Femur (tissue), 1 donor: ENCODE data around the gene HBEGF.

Experiments
- DNase-seq: peaks from one replicate; pipeline ENCODE4 v3.0.0-alpha.2; 2017

The HBEGF gene

GRCh38 chr5:140331638-140332037, 14.8 kb downstream of the HBEGF start:
- no peak for DNase-seq

- no peak for DNase-seq
Observed at GRCh38 chr5:140329739-140330481, 16.5 kb downstream of the HBEGF start.

GRCh38 chr5:140328036-140328764, 18.2 kb downstream of the HBEGF start:
- no peak for DNase-seq

GRCh38 chr5:140327589-140327988, 18.8 kb downstream of the HBEGF start:
- no peak for DNase-seq

GRCh38 chr5:140325486-140325885, 20.9 kb downstream of the HBEGF start:
- DNase-seq: no peak

- DNase-seq: no peak
Observed at GRCh38 chr5:140324617-140325241, 21.7 kb downstream of the HBEGF start.

- DNase-seq: no peak
Observed at GRCh38 chr5:140324041-140324600, 22.3 kb downstream of the HBEGF start.

GRCh38 chr5:140322751-140323731, 23.4 kb downstream of the HBEGF start:
- DNase-seq: peak; percentile 69

GRCh38 chr5:140321796-140322195, 24.6 kb downstream of the HBEGF start:
- peak; percentile 44 for DNase-seq

GRCh38 chr5:140319833-140320232, 26.6 kb downstream of the HBEGF start:
- no peak for DNase-seq

GRCh38 chr5:140318792-140319191, 27.6 kb downstream of the HBEGF start:
- no peak for DNase-seq

GRCh38 chr5:140317859-140318258, 28.5 kb downstream of the HBEGF start:
- DNase-seq: no peak

- DNase-seq: no peak
Observed at GRCh38 chr5:140312791-140313189, 33.6 kb downstream of the HBEGF start.

- no peak for DNase-seq
Observed at GRCh38 chr5:140312067-140312790, 34.2 kb downstream of the HBEGF start.

GRCh38 chr5:140311011-140311467, 35.4 kb downstream of the HBEGF start:
- no peak for DNase-seq

GRCh38 chr5:140310434-140310833, 36.0 kb downstream of the HBEGF start:
- DNase-seq: no peak

GRCh38 chr5:140309706-140310249, 36.6 kb downstream of the HBEGF start:
- DNase-seq: no peak

- no peak for DNase-seq
Observed at GRCh38 chr5:140305471-140305870, 40.9 kb downstream of the HBEGF start.

GRCh38 chr5:140303966-140304365, 42.4 kb downstream of the HBEGF start:
- no peak for DNase-seq

- DNase-seq: peak; percentile 95
Observed at GRCh38 chr5:140302786-140303639, 43.4 kb downstream of the HBEGF start, which contains the start of gene PFDN1. PFDN1 (minus strand) TSS chr5:140303101; CDS start chr5:140303073, 28 bp downstream.
